CD14-positive monocyte (primary cell): ENCODE results near the gene SIGLEC7. TPM values are rescaled to one million over a fixed set of nuclear protein-coding genes. Genes with fewer than 3 reads are reported as not detected.

Experiments
- DNase-seq, 3 donors: peaks; one replicate each; pipeline ENCODE4 v3.0.0-alpha.2; 2011 to 2022
- H2AFZ ChIP-seq: 2 replicates; pipeline ENCODE4 v1.6.0; 2012; ENCODE audit warnings: mild to moderate bottlenecking, low read depth, low read length, inconsistent platforms; ENCODE audit not compliant: insufficient read depth, poor library complexity, severe bottlenecking
- H3K27ac ChIP-seq, 2 donors: 1 replicate in 1 of 2; 2 replicates in 1 of 2; pipeline ENCODE4 v1.5.1; 2012 to 2013; ENCODE audit warnings: low read length in 2 of 2, control low read depth in 1 of 2, inconsistent platforms in 1 of 2, low read depth in 1 of 2, mild to moderate bottlenecking in 1 of 2
- H3K27me3 ChIP-seq, 2 donors: one replicate each; pipeline versions ENCODE4 v1.6.0 to v1.6.1; 2011 to 2013; ENCODE audit warnings: low read length in 2 of 2; ENCODE audit not compliant: control insufficient read depth in 2 of 2, insufficient read depth in 2 of 2
- H3K36me3 ChIP-seq, 2 donors: replicated peaks in 1 of 2; 1 replicate in 1 of 2; 2 replicates in 1 of 2; pipeline versions ENCODE4 v1.5.1 to v1.6.1; 2012 to 2013; ENCODE audit warnings: low read length in 2 of 2, control low read depth in 1 of 2, inconsistent platforms in 1 of 2, mild to moderate bottlenecking in 1 of 2; ENCODE audit not compliant: insufficient read depth in 2 of 2, control insufficient read depth in 1 of 2
- H3K4me1 ChIP-seq, 2 donors: 1 replicate in 1 of 2; 2 replicates in 1 of 2; pipeline versions ENCODE4 v1.5.1 to v1.6.1; 2012 to 2013; ENCODE audit warnings: low read length in 2 of 2, control low read depth in 1 of 2, inconsistent platforms in 1 of 2, mild to moderate bottlenecking in 1 of 2, moderate library complexity in 1 of 2; ENCODE audit not compliant: insufficient read depth in 2 of 2, control insufficient read depth in 1 of 2
- H3K4me2 ChIP-seq: replicated peaks from 2 replicates; pipeline ENCODE3; 2012; ENCODE audit warnings: low read length, moderate library complexity, mild to moderate bottlenecking; ENCODE audit not compliant: poor library complexity, severe bottlenecking; ENCODE audit errors: extremely low read depth
- H3K4me3 ChIP-seq, 3 experiments: fragments of 200-600 bp in 1 of 3; sonication (generic) in 1 of 3; replicated peaks in 1 of 3; 1 replicate in 2 of 3; 2 replicates in 1 of 3; pipeline ENCODE4 v1.5.1; 2011 to 2013; ENCODE audit warnings: low read length in 3 of 3, mild to moderate bottlenecking in 3 of 3, control low read depth in 2 of 3, low read depth in 2 of 3, inconsistent platforms in 1 of 3, moderate library complexity in 1 of 3
- H3K79me2 ChIP-seq: 2 replicates; pipeline ENCODE4 v1.6.0; 2012; ENCODE audit warnings: mild to moderate bottlenecking, control low read depth, inconsistent platforms, low read length, moderate library complexity; ENCODE audit not compliant: insufficient read depth
- H3K9ac ChIP-seq: 2 replicates; pipeline ENCODE4 v1.6.0; 2017; ENCODE audit warnings: low read length, mild to moderate bottlenecking; ENCODE audit not compliant: insufficient read depth, poor library complexity, severe bottlenecking
- H3K9me3 ChIP-seq, 2 donors: replicated peaks in 1 of 2; 1 replicate in 1 of 2; 2 replicates in 1 of 2; pipeline versions ENCODE4 v1.5.1 to v1.6.1; 2012 to 2013; ENCODE audit warnings: low read length in 2 of 2, control low read depth in 1 of 2; ENCODE audit not compliant: control insufficient read depth in 1 of 2, insufficient read depth in 1 of 2
- H4K20me1 ChIP-seq: 2 replicates; pipeline ENCODE4 v1.6.0; 2012; ENCODE audit warnings: mild to moderate bottlenecking, low read length, control low read depth, moderate library complexity; ENCODE audit not compliant: insufficient read depth
- H3K27ac Mint-ChIP-seq, 7 donors: one replicate each; pipeline ENCODE4 v1.8.0; 2020; ENCODE audit warnings: mild to moderate bottlenecking in 7 of 7, mixed read lengths in 7 of 7, moderate library complexity in 6 of 7, inconsistent platforms in 2 of 7
- H3K27me3 Mint-ChIP-seq, 3 donors: one replicate each; pipeline ENCODE4 v1.8.0; 2021 to 2022; ENCODE audit warnings: low read depth in 3 of 3, mild to moderate bottlenecking in 3 of 3, mixed read lengths in 3 of 3, moderate library complexity in 3 of 3, inconsistent platforms in 1 of 3
- H3K36me3 Mint-ChIP-seq, 2 donors: one replicate each; pipeline ENCODE4 v1.8.0; 2020; ENCODE audit warnings: mixed read lengths in 2 of 2, inconsistent platforms in 1 of 2, mild to moderate bottlenecking in 1 of 2
- H3K4me1 Mint-ChIP-seq: one replicate; pipeline ENCODE4 v1.8.0; 2020; ENCODE audit warnings: mild to moderate bottlenecking, mixed read lengths
- H3K4me3 Mint-ChIP-seq, 2 donors: one replicate each; pipeline ENCODE4 v1.8.0; 2020; ENCODE audit warnings: mild to moderate bottlenecking in 2 of 2, mixed read lengths in 2 of 2, moderate library complexity in 1 of 2
- H3K9me3 Mint-ChIP-seq, 7 donors: one replicate each; pipeline ENCODE4 v1.8.0; 2020 to 2022; ENCODE audit warnings: mixed read lengths in 7 of 7, mild to moderate bottlenecking in 6 of 7, moderate library complexity in 6 of 7, inconsistent platforms in 2 of 7
- WGBS: methylation state at CpG from one replicate; pipeline ENCODE4 v1.1.5; 2013; ENCODE audit warnings: missing lambda C conversion rate; ENCODE audit not compliant: insufficient coverage; 5-methylcytosine and 5-hydroxymethylcytosine counted together
- intact Hi-C, 2 donors: fragments of 100-400 bp; cut with micrococcal nuclease; formaldehyde crosslinking; loops; one replicate each; pipeline versions ENCODE4 v1.15.0 to v1.15.1; 2023
- polyA plus RNA-seq, 3 donors: library from polyadenylated mRNA; depleted of rRNA in 1 of 3; unstranded in 2 of 3; stranded (reverse) in 1 of 3; fragments of 300-500 nt in 2 of 3; fragments of >200 nt in 1 of 3; fragmentation: Illumina TruSeq in 2 of 3; gene quantifications; 1 replicate in 2 of 3; 2 replicates in 1 of 3; pipeline ENCODE4 v1.2.3, GENCODE V29; 2012 to 2021
- TF ChIP-seq, protein P1 (sequence below): fragments of 200-600 bp; IDR thresholded peaks from one replicate; pipeline ENCODE4 v1.8.0; 2022; ENCODE audit warnings: antibody characterized with exemption, mild to moderate bottlenecking

Gene SIGLEC7
- polyA plus RNA-seq, 3 donors: 71.8 to 93.3 (median 82.0) TPM

DNA sequence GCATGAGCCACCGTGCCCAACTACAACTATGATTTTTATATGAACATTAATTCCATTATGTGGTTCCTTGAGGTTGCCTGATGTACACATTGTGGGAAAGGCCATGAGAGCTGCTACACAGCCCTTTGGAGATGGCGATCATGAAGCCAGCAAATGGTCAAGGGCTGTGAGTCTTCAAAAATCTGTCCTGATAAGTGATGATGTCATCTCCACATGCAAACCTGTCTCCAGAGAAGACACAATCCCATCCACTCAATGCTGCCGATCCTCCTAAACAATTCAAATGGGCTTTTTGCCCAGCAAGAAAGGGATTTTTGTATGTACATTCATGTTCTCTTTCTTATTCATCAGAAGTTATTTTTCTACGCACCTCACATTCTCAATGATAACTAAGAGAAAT is 17.6 kb downstream of the SIGLEC7 start:
- H3K4me2 ChIP-seq: no peak overlapping the region
- no peak overlapping the region for H3K4me3 ChIP-seq
- intact Hi-C loops: loop anchor here (2.0 to 10.0 kb wide), 2 partner anchors 99 to 235 kb away; no protein-coding TSS in a partner anchor
- TF ChIP-seq, protein P1, sequence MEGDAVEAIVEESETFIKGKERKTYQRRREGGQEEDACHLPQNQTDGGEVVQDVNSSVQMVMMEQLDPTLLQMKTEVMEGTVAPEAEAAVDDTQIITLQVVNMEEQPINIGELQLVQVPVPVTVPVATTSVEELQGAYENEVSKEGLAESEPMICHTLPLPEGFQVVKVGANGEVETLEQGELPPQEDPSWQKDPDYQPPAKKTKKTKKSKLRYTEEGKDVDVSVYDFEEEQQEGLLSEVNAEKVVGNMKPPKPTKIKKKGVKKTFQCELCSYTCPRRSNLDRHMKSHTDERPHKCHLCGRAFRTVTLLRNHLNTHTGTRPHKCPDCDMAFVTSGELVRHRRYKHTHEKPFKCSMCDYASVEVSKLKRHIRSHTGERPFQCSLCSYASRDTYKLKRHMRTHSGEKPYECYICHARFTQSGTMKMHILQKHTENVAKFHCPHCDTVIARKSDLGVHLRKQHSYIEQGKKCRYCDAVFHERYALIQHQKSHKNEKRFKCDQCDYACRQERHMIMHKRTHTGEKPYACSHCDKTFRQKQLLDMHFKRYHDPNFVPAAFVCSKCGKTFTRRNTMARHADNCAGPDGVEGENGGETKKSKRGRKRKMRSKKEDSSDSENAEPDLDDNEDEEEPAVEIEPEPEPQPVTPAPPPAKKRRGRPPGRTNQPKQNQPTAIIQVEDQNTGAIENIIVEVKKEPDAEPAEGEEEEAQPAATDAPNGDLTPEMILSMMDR: no peak
- H3K27ac ChIP-seq: no peak overlapping the region
- peaks cover 0 to 4% (median 3%) of the 10 kb centered on the region in 3 donors for H3K27me3 Mint-ChIP-seq
- H3K36me3 Mint-ChIP-seq: peaks cover 20 to 22% of the 10 kb centered on the region in 2 donors
- H3K4me3 Mint-ChIP-seq: no peak overlapping the region
- H3K36me3 ChIP-seq: peaks cover 17 to 25% of the 10 kb centered on the region in 2 donors
- no peak for DNase-seq
- H4K20me1 ChIP-seq: no peaks in the 10 kb centered on the region
- peaks cover 15% of the 10 kb centered on the region for H3K4me1 Mint-ChIP-seq
- no peaks in the 10 kb centered on the region for H3K79me2 ChIP-seq
- H2AFZ ChIP-seq: no peak overlapping the region
- no peaks in the 10 kb centered on the region for H3K9me3 ChIP-seq
- H3K9me3 Mint-ChIP-seq: no peaks in the 10 kb centered on the region
- no peaks in the 10 kb centered on the region for H3K27me3 ChIP-seq
- no CpG with 5 or more reads among the region's 4 CpGs for WGBS
- H3K9ac ChIP-seq: no peak overlapping the region
- no peak overlapping the region for H3K27ac Mint-ChIP-seq
- peaks cover 8 to 13% of the 10 kb centered on the region in 2 donors for H3K4me1 ChIP-seq

DNA sequence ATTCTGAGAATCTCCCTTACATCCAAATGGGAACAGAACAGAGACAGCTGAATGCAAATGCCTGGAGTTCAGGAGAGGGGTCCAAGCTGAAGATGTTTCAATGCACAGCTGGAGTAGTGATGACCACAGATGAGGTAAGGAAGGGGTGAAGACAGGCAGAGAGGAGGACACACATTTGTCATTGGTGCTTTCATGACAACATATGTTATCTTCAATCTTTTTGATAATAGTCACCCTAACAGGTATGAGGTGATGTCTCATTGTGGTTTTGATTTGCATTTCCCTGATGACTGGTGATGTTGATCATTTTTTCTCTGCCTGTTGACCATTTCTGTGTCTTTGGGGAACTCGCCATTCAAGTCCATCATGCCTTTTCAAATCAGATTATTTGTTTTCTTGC is 19.2 kb downstream of the SIGLEC7 start:
- intact Hi-C loops: loop anchor here in 1 of 2 donors (10.0 kb wide), 1 partner anchor 236 kb away; no protein-coding TSS in a partner anchor
- no peak overlapping the region for H3K4me2 ChIP-seq
- no peaks in the 10 kb centered on the region for H3K27me3 ChIP-seq
- Mint-ChIP-seq H3K9me3 (no peaks in the 10 kb centered on the region), H3K4me3 (no peak overlapping the region), H3K4me1 (peaks cover 15% of the 10 kb centered on the region), H3K36me3 (peaks cover 4 to 6% of the 10 kb centered on the region in 2 donors), H3K27ac (no peak overlapping the region), H3K27me3 (peaks cover 0 to 4% (median 3%) of the 10 kb centered on the region in 3 donors)
- no peaks in the 10 kb centered on the region for H3K79me2 ChIP-seq
- no peak overlapping the region for H3K27ac ChIP-seq
- no peaks in the 10 kb centered on the region for H4K20me1 ChIP-seq
- H2AFZ ChIP-seq: no peak overlapping the region
- TF ChIP-seq, protein P1: no peak
- H3K9me3 ChIP-seq: no peaks in the 10 kb centered on the region
- H3K36me3 ChIP-seq: peaks cover 2 to 9% of the 10 kb centered on the region in 2 donors
- DNase-seq: no peak
- peaks cover 8 to 13% of the 10 kb centered on the region in 2 donors for H3K4me1 ChIP-seq
- H3K9ac ChIP-seq: no peak overlapping the region
- no peak overlapping the region for H3K4me3 ChIP-seq
- WGBS: 100% methylated on average over 1 of the region's 1 CpG
